Transverse colon (tissue), 4 donors: ENCODE results near the gene STK38L.

ENCODE experiments used
- CTCF ChIP-seq, 5 experiments: fragments of 200-600 bp in 3 of 5; fragments of 450-650 bp in 2 of 5; sonication (generic) in 3 of 5; IDR thresholded peaks; 1 replicate in 2 of 5; 2 replicates in 3 of 5; pipeline ENCODE4 v1.5.1; 2016 to 2017; ENCODE audit warnings: antibody characterized with exemption in 5 of 5, inconsistent platforms in 3 of 5, mild to moderate bottlenecking in 2 of 5, moderate library complexity in 1 of 5
- POLR2AphosphoS5 ChIP-seq, 3 donors: sonication (generic); formaldehyde crosslinking; IDR thresholded peaks; one replicate each; pipeline ENCODE4 v1.6.1; 2016; ENCODE audit warnings: antibody characterized with exemption in 3 of 3

GRCh38 chr12:27291862-27292261, 47.8 kb downstream of the STK38L start:
- no peak for TF ChIP-seq CTCF (IDR thresholded peaks at IDR 0.05)
- no peak for TF ChIP-seq POLR2AphosphoS5 (IDR thresholded peaks at IDR 0.05)
